AG09309 (cell line): ENCODE data around the gene PSEN2.

Experiments used
- DNase-seq: peaks from one replicate; pipeline ENCODE4 v3.0.0-alpha.2; 2010; ENCODE audit warnings: low read depth
- H3K4me3 ChIP-seq: 2 replicates; pipeline ENCODE4 v1.5.1; 2011; ENCODE audit warnings: mild to moderate bottlenecking, low read depth, low read length, moderate library complexity; ENCODE audit not compliant: control insufficient read depth
- TF ChIP-seq, protein P1 (sequence below): IDR thresholded peaks from 2 replicates; pipeline ENCODE4 v1.5.1; 2011; ENCODE audit warnings: mild to moderate bottlenecking, low read depth, low read length, inconsistent platforms; ENCODE audit not compliant: insufficient read depth, control insufficient read depth; ENCODE audit errors: missing control alignments

Gene PSEN2

DNA sequence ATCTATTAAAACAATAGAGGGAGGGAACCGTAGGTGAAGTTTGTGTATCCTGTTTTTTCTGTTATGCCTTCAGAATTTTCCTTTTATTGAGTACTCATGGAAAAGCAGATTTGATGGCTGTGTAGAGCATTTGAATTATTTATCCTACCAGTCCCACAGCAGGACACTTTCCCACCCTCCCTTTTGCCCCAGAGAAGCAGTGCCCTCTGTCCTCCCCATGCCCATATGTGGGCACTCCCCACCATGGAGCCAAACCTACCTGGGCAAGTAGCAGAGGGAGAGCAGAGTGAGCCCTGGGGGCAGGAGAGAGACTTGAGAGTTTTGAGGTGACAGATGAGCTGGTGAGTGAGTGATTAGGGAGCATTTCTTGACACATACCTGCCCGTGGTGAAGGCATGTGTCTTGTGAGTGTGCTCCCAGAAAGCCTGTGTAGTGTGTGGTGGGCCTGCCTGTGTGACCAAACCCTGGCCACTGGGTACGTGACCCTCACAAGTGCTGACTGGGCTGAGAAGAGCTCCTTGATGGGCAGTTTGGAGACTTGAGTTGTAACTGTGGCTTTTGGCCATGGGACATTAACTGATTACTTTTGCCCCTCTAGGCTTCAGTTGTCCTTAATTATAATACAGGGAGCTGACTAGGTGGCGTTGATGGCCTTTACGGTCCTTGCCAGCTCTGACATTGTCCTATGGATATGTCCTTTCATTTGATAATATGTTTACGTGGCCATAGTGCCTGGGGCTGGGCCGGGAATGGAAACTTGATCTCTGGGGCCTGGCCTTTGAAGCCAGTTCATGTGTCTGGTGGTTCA is 3.6 kb downstream of the PSEN2 start:
- no peak overlapping the region for H3K4me3 ChIP-seq
- TF ChIP-seq, protein P1, sequence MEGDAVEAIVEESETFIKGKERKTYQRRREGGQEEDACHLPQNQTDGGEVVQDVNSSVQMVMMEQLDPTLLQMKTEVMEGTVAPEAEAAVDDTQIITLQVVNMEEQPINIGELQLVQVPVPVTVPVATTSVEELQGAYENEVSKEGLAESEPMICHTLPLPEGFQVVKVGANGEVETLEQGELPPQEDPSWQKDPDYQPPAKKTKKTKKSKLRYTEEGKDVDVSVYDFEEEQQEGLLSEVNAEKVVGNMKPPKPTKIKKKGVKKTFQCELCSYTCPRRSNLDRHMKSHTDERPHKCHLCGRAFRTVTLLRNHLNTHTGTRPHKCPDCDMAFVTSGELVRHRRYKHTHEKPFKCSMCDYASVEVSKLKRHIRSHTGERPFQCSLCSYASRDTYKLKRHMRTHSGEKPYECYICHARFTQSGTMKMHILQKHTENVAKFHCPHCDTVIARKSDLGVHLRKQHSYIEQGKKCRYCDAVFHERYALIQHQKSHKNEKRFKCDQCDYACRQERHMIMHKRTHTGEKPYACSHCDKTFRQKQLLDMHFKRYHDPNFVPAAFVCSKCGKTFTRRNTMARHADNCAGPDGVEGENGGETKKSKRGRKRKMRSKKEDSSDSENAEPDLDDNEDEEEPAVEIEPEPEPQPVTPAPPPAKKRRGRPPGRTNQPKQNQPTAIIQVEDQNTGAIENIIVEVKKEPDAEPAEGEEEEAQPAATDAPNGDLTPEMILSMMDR = no peak
- no peak for DNase-seq

GRCh38 chr1:226874579-226875425 is 4.4 kb downstream of the PSEN2 start:
- no peak overlapping the region for H3K4me3 ChIP-seq
- no peak for DNase-seq
- TF ChIP-seq, protein P1 = no peak

DNA sequence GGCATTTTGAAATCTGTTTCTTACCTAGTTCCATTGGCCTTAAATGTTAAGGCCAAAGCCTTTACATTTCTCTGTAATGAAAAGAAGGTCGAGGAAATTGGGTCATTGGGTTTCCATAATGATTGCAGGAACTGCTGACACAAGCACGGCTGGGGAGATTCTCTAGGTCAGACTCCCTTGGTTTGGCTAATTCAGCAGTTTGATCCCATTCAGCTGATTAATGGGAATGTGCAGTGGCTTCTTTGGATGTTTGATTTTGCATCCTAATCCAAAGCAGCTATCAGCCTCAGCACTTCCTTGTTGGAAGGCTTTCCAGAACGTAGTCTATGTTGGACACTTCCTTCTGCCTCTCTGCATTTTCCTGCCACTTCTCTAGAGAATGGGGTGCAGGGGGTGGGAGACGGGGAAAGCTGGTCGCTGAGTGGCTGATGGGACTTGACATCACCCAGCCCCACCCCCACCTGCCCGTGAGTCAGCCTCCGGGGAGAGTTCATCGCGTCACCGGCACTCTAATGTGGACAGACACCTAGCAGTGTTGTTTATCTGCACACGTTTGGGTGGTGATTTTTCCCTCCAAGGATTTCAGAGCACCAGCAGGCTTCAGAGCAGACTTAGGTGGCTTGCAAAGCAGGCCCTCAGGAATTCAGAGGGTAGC is 5.4 kb downstream of the PSEN2 start:
- TF ChIP-seq, protein P1 = no peak
- no peak for DNase-seq
- no peak overlapping the region for H3K4me3 ChIP-seq

DNA sequence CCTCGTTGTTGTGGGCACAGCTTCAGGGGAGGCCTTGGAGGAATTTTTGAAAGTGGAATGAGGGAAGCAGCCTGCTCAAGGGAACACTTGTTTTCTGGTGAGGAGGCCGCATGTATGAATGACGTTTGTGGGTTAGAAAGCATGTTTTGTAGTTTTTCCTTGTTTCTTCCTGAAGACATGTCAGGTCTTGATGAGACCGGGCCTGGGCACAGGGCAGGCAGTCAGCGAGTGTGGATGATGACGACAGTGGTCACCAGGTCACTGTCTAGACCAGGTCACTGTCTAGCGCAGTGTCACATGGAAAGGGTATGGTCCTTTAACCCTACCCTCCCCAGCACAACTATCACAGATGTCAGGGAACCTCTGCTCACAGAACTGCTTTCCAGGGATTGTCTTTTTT is 7.3 kb downstream of the PSEN2 start:
- DNase-seq = no peak
- TF ChIP-seq, protein P1 = no peak

DNA sequence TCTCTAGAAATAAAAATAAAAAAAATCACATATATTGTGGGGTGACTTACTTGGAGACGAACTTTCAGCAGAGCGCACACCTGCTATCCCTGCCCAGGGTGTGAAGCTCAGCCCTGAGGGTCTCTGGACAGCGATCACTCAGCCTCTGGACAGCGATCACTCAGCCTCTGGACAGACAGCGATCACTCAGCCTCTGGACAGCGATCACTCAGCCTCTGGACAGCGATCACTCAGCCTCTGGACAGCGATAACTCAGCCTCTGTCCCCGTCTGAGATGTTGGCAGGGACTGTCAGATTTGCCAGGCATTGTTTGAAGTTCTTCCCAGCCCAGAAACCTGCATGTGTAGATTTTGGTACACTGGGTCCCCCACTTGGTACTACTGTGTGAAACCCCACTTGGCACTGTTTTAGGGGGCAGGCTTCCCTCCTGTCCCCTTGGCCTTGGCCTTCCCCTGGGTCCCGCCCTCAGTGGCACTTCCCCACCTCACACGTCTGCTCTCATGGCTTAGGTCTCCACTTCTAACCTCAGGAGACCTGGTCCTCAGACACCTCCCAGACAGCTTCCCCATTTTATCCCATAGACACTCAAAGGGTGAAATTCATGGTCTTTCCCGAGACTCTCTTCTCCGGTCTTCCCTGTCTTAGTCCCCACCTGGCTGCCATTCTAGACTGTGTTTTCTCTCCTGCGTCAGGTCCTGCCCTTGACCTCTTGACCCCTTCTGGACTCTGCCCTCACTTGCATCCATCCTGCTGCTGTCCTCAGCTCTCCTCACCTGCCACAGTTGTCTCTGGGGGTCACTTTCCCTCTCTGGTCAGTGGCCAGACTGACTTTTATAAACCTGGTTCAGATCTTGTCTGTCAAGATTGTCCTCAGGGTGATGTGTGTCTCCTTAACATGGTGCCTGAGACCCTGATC is 10.2 kb downstream of the PSEN2 start:
- no peak for DNase-seq
- no peak overlapping the region for H3K4me3 ChIP-seq
- TF ChIP-seq, protein P1 = no peak

More for the DNA sequence above, 7.3 kb downstream of the PSEN2 start:
- no peak overlapping the region for H3K4me3 ChIP-seq
